LNCaP clone FGC (cell line): Measurements from ENCODE around the gene SPAG4.

Experiments
- DNase-seq: peaks from one replicate; pipeline ENCODE4 v3.0.0-alpha.2; 2011; ENCODE audit warnings: low read depth
- H3K4me3 ChIP-seq: 2 replicates; pipeline ENCODE4 v1.5.1; 2011; ENCODE audit warnings: mild to moderate bottlenecking, low read depth, low read length, control low read depth
- CTCF ChIP-seq: IDR thresholded peaks from 2 replicates; pipeline ENCODE4 v1.5.1; 2012; ENCODE audit warnings: mild to moderate bottlenecking; ENCODE audit not compliant: control insufficient read depth, insufficient read depth; ENCODE audit errors: extremely low read depth

SPAG4 gene

GRCh38 chr20:35598899-35599775, 16.5 kb upstream of the SPAG4 start:
- no peak overlapping the region for H3K4me3 ChIP-seq
- TF ChIP-seq CTCF, result no peak
- DNase-seq, result no peak

- H3K4me3 ChIP-seq, result no peak overlapping the region
- DNase-seq, result no peak
- TF ChIP-seq CTCF, result no peak
Observed at GRCh38 chr20:35599776-35600120, 15.9 kb upstream of the SPAG4 start.

GRCh38 chr20:35600176-35600992, 15.2 kb upstream of the SPAG4 start:
- DNase-seq, result no peak
- TF ChIP-seq CTCF, result no peak
- no peak overlapping the region for H3K4me3 ChIP-seq

- TF ChIP-seq CTCF, result peak; percentile 58
- no peak overlapping the region for H3K4me3 ChIP-seq
- DNase-seq, result peak; percentile 27
Observed at GRCh38 chr20:35600993-35601973, 14.3 kb upstream of the SPAG4 start.

- no peak for DNase-seq
- no peak overlapping the region for H3K4me3 ChIP-seq
- TF ChIP-seq CTCF, result no peak
Observed at GRCh38 chr20:35601990-35602389, 13.6 kb upstream of the SPAG4 start.

GRCh38 chr20:35602851-35603495, 12.7 kb upstream of the SPAG4 start:
- no peak for TF ChIP-seq CTCF
- no peak for DNase-seq
- no peak overlapping the region for H3K4me3 ChIP-seq
